Right lobe of liver (tissue), 6 donors: ENCODE measurements around the gene PTPRK. TPM values are rescaled to one million over a fixed set of nuclear protein-coding genes. Genes with fewer than 3 reads are reported as not detected.

Experiments
- ATAC-seq, 4 donors: fragments of 200-7000 bp; cut with Tn5 transposase; one replicate each; pipeline ENCODE4 v1.9.1; 2020; ENCODE audit warnings: mild to moderate bottlenecking in 4 of 4, moderate library complexity in 4 of 4
- DNase-seq, 3 donors: peaks; one replicate each; pipeline ENCODE4 v3.0.0-alpha.2; 2020
- H3K27ac ChIP-seq, 3 donors: fragments of 200-600 bp; one replicate each; pipeline ENCODE4 v1.8.0; 2022
- H3K27me3 ChIP-seq, 2 donors: fragments of 200-600 bp; one replicate each; pipeline ENCODE4 v1.8.0; 2022
- H3K36me3 ChIP-seq, 4 donors: fragments of 200-600 bp; sonication (generic) in 1 of 4; one replicate each; pipeline versions ENCODE4 v1.5.1 to v1.8.0; 2017 to 2022; ENCODE audit warnings: control low read depth in 1 of 4
- H3K4me1 ChIP-seq, 4 donors: fragments of 200-600 bp; sonication (generic) in 1 of 4; one replicate each; pipeline versions ENCODE4 v1.5.1 to v1.8.0; 2017 to 2022; ENCODE audit warnings: control low read depth in 1 of 4
- H3K4me3 ChIP-seq, 3 donors: fragments of 200-600 bp; one replicate each; pipeline ENCODE4 v1.8.0; 2022
- H3K9me3 ChIP-seq, 4 donors: fragments of 200-600 bp; sonication (generic) in 1 of 4; one replicate each; pipeline versions ENCODE4 v1.5.1 to v1.8.0; 2017 to 2022; ENCODE audit warnings: control low read depth in 1 of 4
- CTCF ChIP-seq, 4 donors: fragments of 200-600 bp in 3 of 4; fragments of 450-650 bp in 1 of 4; IDR thresholded peaks; one replicate each; pipeline versions ENCODE4 v1.5.1 to v1.8.0; 2016 to 2022; ENCODE audit warnings: antibody characterized with exemption in 4 of 4, mild to moderate bottlenecking in 2 of 4
- POLR2A ChIP-seq: fragments of 450-650 bp; IDR thresholded peaks from one replicate; pipeline ENCODE4 v1.6.1; 2017; ENCODE audit warnings: antibody characterized with exemption, mild to moderate bottlenecking
- WGBS: methylation state at CpG from one replicate; pipeline ENCODE4 v1.1.6; 2018; ENCODE audit warnings: low coverage, low lambda C conversion rate; ENCODE audit not compliant: insufficient coverage; ENCODE audit errors: missing lambda C conversion rate; 5-methylcytosine and 5-hydroxymethylcytosine counted together
- intact Hi-C, 2 donors: fragments of 100-400 bp; cut with DNase I; formaldehyde crosslinking; loops; one replicate each; pipeline versions ENCODE4 v1.11.2 to v1.14.1; 2022
- total RNA-seq, 6 experiments: library from RNA; depleted of rRNA in 2 of 6; stranded (reverse); fragments of >200 nt in 2 of 6; fragmentation: NEBNext Ultra II Directional in 3 of 6; extraction: Animal tissue kit (Norgen Biotek cat#: 25700) in 3 of 6; gene quantifications; one replicate each; pipeline versions ENCODE4 v1.1.0 to v1.2.4, GENCODE V29; 2016 to 2023
- donor health status: DM: no; HTN: yes; CAD: no.
- donor health status: DM: no; HTN: no; CAD: no.
- donor health status: DM: no; HTN: no; CAD: no.
- donor health status: DM: no; HTN: yes; CAD: no.
- donor health status: DM: no; HTN: yes; CAD: no.

PTPRK gene
- total RNA-seq, 6 experiments from 2014 or later: 27.7 to 54.5 (median 35.7) TPM

GRCh38 chr6:128208078-128208477 lies 312.3 kb downstream of the PTPRK start:
- ATAC-seq (peak in 1 of 4 donors; percentile 87), DNase-seq (no peak)
- Histone ChIP-seq H3K9me3 (no peaks in the 10 kb centered on the region), H3K4me3 (no peak overlapping the region), H3K27me3 (no peaks in the 10 kb centered on the region), H3K27ac (no peak overlapping the region), H3K4me1 (no peaks in the 10 kb centered on the region), H3K36me3 (no peaks in the 10 kb centered on the region)
- intact Hi-C loops: no loop called here
- no peak for TF ChIP-seq CTCF (IDR thresholded peaks at IDR 0.05)
- TF ChIP-seq POLR2A: no peak

GRCh38 chr6:128206610-128207426 lies 313.6 kb downstream of the PTPRK start:
- TF ChIP-seq POLR2A (no peak), CTCF (IDR thresholded peaks at IDR 0.05) (no peak)
- DNase-seq (no peak), ATAC-seq (no peak)
- intact Hi-C loops: no loop called here
- 100% methylated on average over 1 of the region's 2 CpGs for WGBS
- H3K36me3 ChIP-seq: no peaks in the 10 kb centered on the region
- H3K4me3 ChIP-seq: no peak overlapping the region
- no peaks in the 10 kb centered on the region for H3K4me1 ChIP-seq
- no peaks in the 10 kb centered on the region for H3K9me3 ChIP-seq
- no peak overlapping the region for H3K27ac ChIP-seq
- H3K27me3 ChIP-seq: no peaks in the 10 kb centered on the region

GRCh38 chr6:128204616-128205015 lies 315.8 kb downstream of the PTPRK start:
- 96% methylated on average over 3 of the region's 3 CpGs for WGBS
- no peak for TF ChIP-seq CTCF (IDR thresholded peaks at IDR 0.05)
- no peak for TF ChIP-seq POLR2A
- Histone ChIP-seq H3K9me3 (no peaks in the 10 kb centered on the region), H3K4me3 (no peak overlapping the region), H3K27ac (no peak overlapping the region), H3K36me3 (no peaks in the 10 kb centered on the region), H3K4me1 (no peaks in the 10 kb centered on the region), H3K27me3 (no peaks in the 10 kb centered on the region)
- ATAC-seq (no peak), DNase-seq (no peak)
- intact Hi-C loops: no loop called here

GRCh38 chr6:128202169-128202765 lies 318.1 kb downstream of the PTPRK start:
- ATAC-seq: no peak

More at GRCh38 chr6:128202169-128202765, 318.1 kb downstream of the PTPRK start:
- intact Hi-C loops: no loop called here
- H3K4me1 ChIP-seq: no peaks in the 10 kb centered on the region
- no peaks in the 10 kb centered on the region for H3K27me3 ChIP-seq
- TF ChIP-seq POLR2A (no peak), CTCF (IDR thresholded peaks at IDR 0.05) (no peak)
- WGBS: 77% methylated on average over 6 of the region's 12 CpGs
- H3K4me3 ChIP-seq: no peak overlapping the region
- DNase-seq: no peak
- H3K9me3 ChIP-seq: no peaks in the 10 kb centered on the region
- H3K27ac ChIP-seq: no peak overlapping the region
- no peaks in the 10 kb centered on the region for H3K36me3 ChIP-seq
